ENCODE results near the gene SUPT6H.

SUPT6H gene

GRCh38 chr17:28661635-28662526 is at the start of gene SUPT6H, which contains the start of gene SDF2:
Gene SUPT6H (plus strand): TSS chr17:28662205. CDS start chr17:28673402, 11,197 bp downstream.
Gene SDF2 (minus strand): TSS chr17:28661906. CDS start chr17:28661876, 30 bp downstream.
- peak; percentile 85 to 90 (median 88) for DNase-seq

DNA sequence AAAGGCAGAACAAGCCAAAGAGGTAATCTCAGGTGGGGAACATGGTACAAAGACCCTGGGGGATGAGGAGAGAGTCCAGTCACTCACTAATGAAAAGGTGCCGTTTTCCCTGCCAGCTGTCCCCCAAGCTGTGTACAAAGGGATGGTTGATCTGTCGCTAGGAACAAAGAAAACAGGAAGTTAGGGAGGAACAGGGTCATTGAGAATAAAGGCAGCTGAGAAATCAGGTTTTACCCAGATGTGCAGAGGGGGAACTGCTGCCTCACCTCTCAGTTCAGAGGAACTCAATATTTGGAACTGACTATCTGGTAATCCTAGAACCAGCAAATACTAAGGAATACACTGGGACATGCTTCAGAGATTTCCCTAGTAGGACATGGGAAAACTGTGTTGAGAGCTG is 49.5 kb upstream of the SUPT6H start:
- DNase-seq = no peak

- DNase-seq = peak in 3 of 4 experiments; percentile 7 to 13 (median 11)
Measured at GRCh38 chr17:28612936-28613872, 48.8 kb upstream of the SUPT6H start.

- DNase-seq = no peak
Measured at GRCh38 chr17:28613931-28614381, 48.0 kb upstream of the SUPT6H start, which contains the start of gene RSKR. Gene RSKR (minus strand): TSS chr17:28614185. CDS start chr17:28614161, 24 bp downstream.

DNA sequence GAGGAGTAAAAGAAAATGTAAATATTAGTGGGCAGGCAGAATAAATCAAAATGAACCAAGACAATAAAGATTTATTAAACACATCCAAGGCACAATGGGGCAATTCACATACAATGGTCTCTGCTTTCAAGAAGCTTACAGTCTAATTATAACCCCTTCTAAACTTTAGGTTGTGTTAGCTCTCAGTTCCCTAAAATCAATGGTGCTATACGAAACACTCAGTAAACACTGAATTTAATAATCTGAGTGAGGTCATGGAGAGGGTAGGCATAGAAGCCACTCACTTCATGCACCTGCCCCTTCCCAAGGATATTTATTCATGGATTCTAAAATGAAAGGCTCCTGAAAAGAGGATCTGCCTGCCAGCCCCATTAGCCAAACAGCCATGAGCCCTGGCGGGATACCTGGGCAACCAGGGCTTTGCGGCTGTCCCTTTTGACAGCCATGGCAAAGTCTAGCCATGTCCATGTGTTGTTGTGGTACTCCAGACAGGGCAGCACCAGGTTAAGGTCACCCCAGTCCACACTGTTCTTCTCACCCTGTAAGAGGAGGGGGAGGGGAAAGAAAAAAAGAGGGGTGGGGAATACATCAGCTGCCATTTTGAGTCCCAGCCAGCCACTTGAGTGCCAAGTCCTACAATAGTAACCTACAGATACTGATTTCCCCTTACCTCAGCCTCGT is 46.6 kb upstream of the SUPT6H start:
- no peak for DNase-seq

DNA sequence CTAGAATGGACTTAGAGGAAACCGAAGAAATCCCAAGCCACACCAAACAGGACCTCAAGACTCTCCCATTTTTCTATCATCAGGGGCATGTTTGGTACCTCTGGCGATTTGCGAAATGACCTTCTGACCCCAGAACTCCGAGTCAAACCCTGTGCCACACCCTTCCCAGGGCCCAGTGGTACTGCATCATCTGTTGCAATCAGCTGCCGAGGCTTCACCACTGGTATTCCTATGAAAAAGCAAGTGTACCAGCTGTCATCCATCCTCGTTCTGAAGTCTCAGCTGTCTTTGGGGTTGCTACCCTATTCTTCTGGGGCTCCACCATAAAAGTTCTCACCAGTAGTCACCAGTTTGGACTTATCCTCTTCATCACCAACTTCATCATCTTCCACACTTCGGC is 45.7 kb upstream of the SUPT6H start:
- DNase-seq = no peak

- no peak for DNase-seq
Measured at GRCh38 chr17:28618464-28618863, 43.5 kb upstream of the SUPT6H start.

DNA sequence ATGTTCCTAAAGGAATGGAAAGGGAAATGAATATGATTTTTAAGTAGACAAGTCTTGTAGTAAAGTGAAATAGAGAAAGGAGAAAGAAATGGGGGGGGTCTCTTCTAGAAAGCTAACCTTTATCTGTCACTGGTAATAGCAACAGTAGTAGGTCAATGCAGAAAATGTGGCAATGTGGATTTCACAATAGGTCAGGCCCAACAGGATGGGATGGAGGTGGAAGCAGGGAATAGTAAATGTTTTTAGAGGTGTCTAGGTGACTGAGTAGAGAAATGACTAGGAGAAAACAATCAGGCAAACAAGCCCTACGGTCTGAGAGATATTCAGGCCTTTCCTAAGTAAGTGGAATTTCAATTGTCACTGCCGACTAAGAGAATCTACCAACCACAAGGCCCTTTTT is 42.0 kb upstream of the SUPT6H start:
- DNase-seq = no peak

GRCh38 chr17:28622186-28622585 is 39.8 kb upstream of the SUPT6H start:
- DNase-seq = no peak

GRCh38 chr17:28623696-28624095 is 38.3 kb upstream of the SUPT6H start:
- no peak for DNase-seq

DNA sequence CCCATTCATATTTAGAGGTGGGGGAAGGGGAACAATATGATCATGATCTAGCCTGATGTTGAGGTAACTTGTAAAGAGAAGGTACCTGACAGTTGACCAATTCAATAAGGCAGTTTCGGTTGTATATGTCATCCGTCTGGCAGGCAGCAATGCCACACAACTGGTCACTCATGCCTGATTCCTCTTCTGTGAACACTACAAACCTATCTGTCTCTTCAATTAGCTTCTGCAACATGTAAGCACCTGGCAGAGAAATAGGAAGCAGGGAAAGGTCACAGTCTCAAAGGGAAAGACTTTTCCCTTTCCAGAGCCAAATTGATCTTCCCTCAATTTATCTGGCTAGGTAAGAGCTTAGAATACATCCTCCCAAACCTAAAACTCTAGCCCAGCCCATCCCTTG is 37.9 kb upstream of the SUPT6H start:
- no peak for DNase-seq

GRCh38 chr17:28626818-28627217 is 35.2 kb upstream of the SUPT6H start:
- no peak for DNase-seq

DNA sequence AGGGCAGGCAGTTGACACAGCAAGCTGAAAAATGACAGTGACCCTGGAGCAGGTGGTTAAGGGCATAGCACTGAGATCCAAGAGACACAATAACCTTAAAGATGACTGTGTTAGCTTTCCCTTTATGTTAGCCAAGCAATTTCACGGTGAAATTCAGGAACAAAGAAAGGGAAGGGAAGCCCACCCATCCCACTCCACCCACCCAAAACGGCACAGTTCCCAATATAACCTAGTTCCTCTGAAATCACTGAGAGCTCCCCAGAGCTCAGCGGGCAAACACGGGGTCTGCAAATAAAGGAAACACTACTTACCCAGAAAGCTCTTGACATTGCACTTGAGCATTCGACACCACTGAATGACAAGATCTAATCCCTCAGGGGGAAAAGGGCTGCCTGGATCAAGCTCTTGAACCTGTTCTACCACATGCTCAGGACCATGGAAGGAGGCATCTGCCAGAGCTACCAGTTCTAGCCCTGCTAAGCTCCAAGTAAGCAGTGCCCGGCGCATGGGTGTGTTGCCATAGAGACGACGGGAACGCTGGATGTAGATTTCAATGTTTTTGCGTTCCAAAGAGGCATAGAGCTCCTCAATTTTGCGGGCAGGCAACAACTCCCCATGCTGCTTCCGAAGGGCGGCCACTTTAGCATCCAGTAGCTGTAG is 27.7 kb upstream of the SUPT6H start:
- no peak for DNase-seq

GRCh38 chr17:28635506-28635905 is 26.5 kb upstream of the SUPT6H start:
- no peak for DNase-seq

DNA sequence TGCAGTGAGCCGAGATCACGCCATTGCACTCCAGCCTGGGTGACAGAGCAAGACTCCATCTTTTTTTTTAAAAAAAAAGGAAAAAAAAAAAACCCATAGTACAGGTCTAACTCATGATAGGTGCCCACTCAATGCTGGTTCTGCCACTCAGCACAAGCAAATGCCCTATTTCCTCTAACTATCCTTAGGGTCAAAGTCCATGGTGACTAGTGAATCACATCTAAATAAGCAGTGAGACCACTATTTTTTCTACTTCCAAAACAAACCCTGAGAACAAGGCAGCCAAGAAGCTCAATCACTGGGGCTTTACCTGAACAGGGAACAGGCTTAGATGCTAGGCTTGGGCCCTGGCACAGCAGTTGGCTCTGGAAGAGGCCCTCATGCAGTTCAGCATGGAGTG is 20.4 kb upstream of the SUPT6H start:
- no peak for DNase-seq

- DNase-seq = no peak
Measured at GRCh38 chr17:28643983-28644786, 17.8 kb upstream of the SUPT6H start.

DNA sequence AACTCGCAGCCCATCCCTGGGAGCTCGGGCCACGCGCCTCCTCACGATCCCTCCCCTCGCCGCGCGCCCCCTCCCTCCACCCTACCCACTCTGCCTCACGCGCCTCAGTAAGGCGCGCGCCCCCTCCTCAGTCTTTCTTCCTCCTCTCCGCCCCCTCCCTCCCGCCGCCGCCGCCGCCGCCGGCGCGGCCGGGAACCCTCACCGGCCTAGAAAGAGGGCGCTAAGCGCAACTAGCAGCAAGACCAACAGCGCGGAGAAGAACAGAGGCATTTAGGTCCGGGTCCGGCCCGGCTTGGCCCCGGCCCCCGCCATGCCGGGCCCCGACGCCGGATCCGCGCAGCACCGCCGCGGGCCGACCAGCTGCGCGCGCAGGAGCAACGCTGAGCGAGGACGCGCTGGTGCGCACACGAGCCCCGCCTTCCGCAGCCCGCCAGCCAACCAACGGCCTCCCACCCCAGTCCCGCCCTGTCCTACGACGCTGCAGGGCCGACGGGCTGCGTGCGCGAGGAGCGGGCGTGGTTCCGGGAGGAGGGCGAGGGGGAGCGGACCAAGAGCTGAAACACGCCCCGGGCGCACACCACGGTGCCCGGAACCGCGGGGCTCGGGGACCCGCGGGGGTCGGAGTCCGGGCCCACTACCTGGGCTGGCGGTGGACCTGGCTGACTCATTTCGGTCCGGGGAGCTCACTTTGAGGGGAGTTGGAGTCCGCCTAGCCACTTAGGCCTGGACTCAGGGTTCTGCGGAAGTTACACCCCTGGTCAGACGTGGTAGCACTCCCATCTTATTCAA is 17.0 kb upstream of the SUPT6H start, which contains the start of gene BLTP2:
Gene BLTP2, minus strand, starts transcription at position 372 of the 789 bp plus-strand sequence. Its CDS starts 102 bp downstream, at position 270.
- DNase-seq = peak; percentile 81 to 97 (median 92)

DNA sequence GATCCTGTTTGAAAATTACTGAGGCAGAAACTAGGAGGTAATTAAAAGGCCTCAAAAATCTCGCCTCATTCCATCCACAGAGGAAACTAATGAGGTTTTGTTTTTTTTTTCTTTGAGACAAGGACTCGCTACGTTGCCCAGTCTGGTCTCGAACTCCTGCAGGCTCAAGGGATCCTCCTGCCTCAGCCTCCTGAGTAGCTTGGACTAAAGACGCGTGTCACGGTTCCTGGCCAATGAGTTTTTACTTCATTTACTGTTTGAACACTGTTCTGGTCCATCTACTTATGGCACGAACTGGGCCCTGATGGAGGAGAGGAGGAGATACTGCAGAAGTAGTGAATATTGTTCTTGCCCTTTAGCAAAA is 16.4 kb upstream of the SUPT6H start:
- DNase-seq = no peak

GRCh38 chr17:28646039-28646754 is 15.8 kb upstream of the SUPT6H start:
- no peak for DNase-seq

- no peak for DNase-seq
Measured at GRCh38 chr17:28648698-28649097, 13.3 kb upstream of the SUPT6H start.
